PC-3 (cell line): ENCODE results near the gene CLEC16A. TPM values are rescaled to one million over a fixed set of nuclear protein-coding genes. Genes with fewer than 3 reads are reported as not detected.

Source experiments
- ATAC-seq: fragments of 200-7000 bp; cut with Tn5 transposase; 2 replicates; pipeline ENCODE4 v1.9.1; 2020; ENCODE audit warnings: mild to moderate bottlenecking, moderate library complexity
- BruUV-seq: library from RNA; stranded (reverse); fragments of 400-500 nt; replicated peaks from 2 replicates; lab custom pipeline; 2021; lab: Mats Ljungman, UMichigan
- CTCF ChIA-PET: fragments of 300-600 bp; sonication (Branson Sonifier 250); formaldehyde crosslinking; loops from one replicate; lab custom pipeline; 2022; ENCODE audit warnings: antibody characterized with exemption; lab: Charles Lee
- POLR2A ChIA-PET: fragments of 300-600 bp; sonication (Branson Sonifier 250); formaldehyde crosslinking; loops from one replicate; lab custom pipeline; 2022; ENCODE audit warnings: antibody characterized with exemption; ENCODE audit not compliant: unreplicated experiment; lab: Charles Lee
- DNase-seq: peaks from one replicate; pipeline ENCODE4 v3.0.0-alpha.2; 2015
- H2AFZ ChIP-seq: fragments of 300-600 bp; sonication (generic); 2 replicates; pipeline ENCODE4 v1.6.0; 2016; ENCODE audit warnings: antibody characterized with exemption, low read length
- H3F3A ChIP-seq: fragments of 300-600 bp; sonication (generic); one replicate; pipeline ENCODE4 v1.6.0; 2017; ENCODE audit warnings: antibody characterized with exemption, low read length, control low read depth, mild to moderate bottlenecking; ENCODE audit not compliant: unreplicated experiment
- H3K27ac ChIP-seq: fragments of 300-600 bp; sonication (generic); 2 replicates; pipeline ENCODE4 v1.5.1; 2016; ENCODE audit warnings: mild to moderate bottlenecking, low read length
- H3K27me3 ChIP-seq: fragments of 300-600 bp; sonication (generic); 2 replicates; pipeline ENCODE4 v1.6.1; 2016; ENCODE audit warnings: low read length, mixed read lengths
- H3K36me3 ChIP-seq: fragments of 300-600 bp; sonication (generic); 2 replicates; pipeline ENCODE4 v1.6.1; 2016; ENCODE audit warnings: low read depth, mixed run types, low read length, mixed read lengths
- H3K4me1 ChIP-seq: fragments of 300-600 bp; sonication (generic); 2 replicates; pipeline ENCODE4 v1.5.1; 2016; ENCODE audit warnings: low read length; ENCODE audit not compliant: insufficient read depth
- H3K4me2 ChIP-seq: fragments of 300-600 bp; sonication (generic); 2 replicates; pipeline ENCODE4 v1.6.0; 2016; ENCODE audit warnings: low read length
- H3K4me3 ChIP-seq: fragments of 300-600 bp; sonication (generic); 2 replicates; pipeline ENCODE4 v1.5.1; 2016; ENCODE audit warnings: mild to moderate bottlenecking, low read length, mixed read lengths
- H3K79me2 ChIP-seq: fragments of 300-600 bp; sonication (generic); 2 replicates; pipeline ENCODE4 v1.6.1; 2017; ENCODE audit warnings: low read length, mixed read lengths
- H3K9ac ChIP-seq: fragments of 300-600 bp; sonication (generic); 2 replicates; pipeline ENCODE4 v1.6.0; 2016; ENCODE audit warnings: mild to moderate bottlenecking, low read length
- H3K9me2 ChIP-seq: fragments of 300-600 bp; sonication (generic); replicated peaks from 2 replicates; pipeline ENCODE4 v1.6.1; 2016; ENCODE audit warnings: mixed run types, low read length, mixed read lengths
- H3K9me3 ChIP-seq: fragments of 300-600 bp; sonication (generic); 2 replicates; pipeline ENCODE4 v1.6.1; 2016; ENCODE audit warnings: low read length, mixed read lengths
- H4K20me1 ChIP-seq: fragments of 300-600 bp; sonication (generic); 2 replicates; pipeline ENCODE4 v1.6.1; 2016; ENCODE audit warnings: low read length, mixed read lengths
- CTCF ChIP-seq: fragments of 300-600 bp; sonication (generic); conservative IDR thresholded peaks from 2 replicates; pipeline ENCODE4 v1.5.1; 2017; ENCODE audit warnings: antibody characterized with exemption, low read depth, mild to moderate bottlenecking, low read length
- EZH2 ChIP-seq: fragments of 300-600 bp; sonication (generic); IDR thresholded peaks from one replicate; pipeline ENCODE4 v1.6.1; 2017; ENCODE audit warnings: antibody characterized with exemption, mild to moderate bottlenecking, low read length; ENCODE audit not compliant: unreplicated experiment
- EZH2phosphoT487 ChIP-seq: fragments of 300-600 bp; sonication (generic); IDR thresholded peaks from 2 replicates; pipeline ENCODE4 v1.6.1; 2018; ENCODE audit warnings: mild to moderate bottlenecking, antibody characterized with exemption, low read length, borderline replicate concordance
- intact Hi-C: fragments of 100-400 bp; cut with micrococcal nuclease; formaldehyde crosslinking; loops from 2 replicates; pipeline ENCODE4 v1.9.0; 2023
- total RNA-seq: library from RNA; depleted of rRNA; stranded (reverse); fragments of >200 nt; gene quantifications from 2 replicates; pipeline ENCODE4 v1.2.3, GENCODE V29; 2014

CLEC16A gene
- total RNA-seq, 1 experiment from 2014 or later = 9.5 TPM

GRCh38 chr16:11057711-11058345, 113.5 kb downstream of the CLEC16A start:
- no peak overlapping the region for H2AFZ ChIP-seq
- H3K27me3 ChIP-seq = no peaks in the 10 kb centered on the region
- POLR2A ChIA-PET = no interaction called here
- no peak for ATAC-seq
- no peak for TF ChIP-seq EZH2phosphoT487
- no peak for TF ChIP-seq EZH2
- TF ChIP-seq CTCF = no peak
- no peak overlapping the region for H3K27ac ChIP-seq
- H3K9ac ChIP-seq = no peak overlapping the region
- H3K9me3 ChIP-seq = no peaks in the 10 kb centered on the region
- CTCF ChIA-PET = no interaction called here
- H3K36me3 ChIP-seq = no peaks in the 10 kb centered on the region
- H3F3A ChIP-seq = no peaks in the 10 kb centered on the region
- no peaks in the 10 kb centered on the region for H3K9me2 ChIP-seq
- H3K79me2 ChIP-seq = no peaks in the 10 kb centered on the region
- no peak overlapping the region for H3K4me3 ChIP-seq
- no TSS peak for BruUV-seq
- no peak overlapping the region for H3K4me2 ChIP-seq
- intact Hi-C loops = no loop called here
- DNase-seq = no peak
- H4K20me1 ChIP-seq = no peaks in the 10 kb centered on the region
- H3K4me1 ChIP-seq = no peaks in the 10 kb centered on the region

- Histone ChIP-seq H3F3A (no peaks in the 10 kb centered on the region), H3K4me1 (no peaks in the 10 kb centered on the region), H3K79me2 (no peaks in the 10 kb centered on the region), H3K4me2 (no peak overlapping the region), H2AFZ (no peak overlapping the region), H3K9me2 (no peaks in the 10 kb centered on the region), H4K20me1 (no peaks in the 10 kb centered on the region), H3K27ac (no peak overlapping the region), H3K9ac (no peak overlapping the region), H3K27me3 (no peaks in the 10 kb centered on the region), H3K9me3 (no peaks in the 10 kb centered on the region), H3K36me3 (no peaks in the 10 kb centered on the region), H3K4me3 (no peak overlapping the region)
- intact Hi-C loops = no loop called here
- POLR2A ChIA-PET = no interaction called here
- no TSS peak for BruUV-seq
- CTCF ChIA-PET = no interaction called here
- TF ChIP-seq EZH2phosphoT487 = no peak
- TF ChIP-seq CTCF = no peak
- no peak for TF ChIP-seq EZH2
- no peak for ATAC-seq
- DNase-seq = no peak
Measured at GRCh38 chr16:11058832-11059231, 114.5 kb downstream of the CLEC16A start.

GRCh38 chr16:11059588-11059987, 115.2 kb downstream of the CLEC16A start:
- Histone ChIP-seq H3K4me2 (no peak overlapping the region), H3K79me2 (no peaks in the 10 kb centered on the region), H3K27me3 (no peaks in the 10 kb centered on the region), H2AFZ (no peak overlapping the region), H3K4me1 (no peaks in the 10 kb centered on the region), H3K9me3 (no peaks in the 10 kb centered on the region), H3K36me3 (no peaks in the 10 kb centered on the region), H3K27ac (no peak overlapping the region), H3K9me2 (no peaks in the 10 kb centered on the region), H3F3A (no peaks in the 10 kb centered on the region), H4K20me1 (no peaks in the 10 kb centered on the region), H3K9ac (no peak overlapping the region), H3K4me3 (no peak overlapping the region)
- POLR2A ChIA-PET = no interaction called here
- no peak for ATAC-seq
- CTCF ChIA-PET = interaction anchor here (0.5 kb wide), 1 partner anchor 131 kb away, joined by 3 read pairs; no protein-coding TSS in a partner anchor
- intact Hi-C loops = no loop called here
- BruUV-seq = no TSS peak
- no peak for DNase-seq
- TF ChIP-seq EZH2 (no peak), EZH2phosphoT487 (no peak), CTCF (no peak)
